Measurements from ENCODE around the gene NAALADL1. TPM values are rescaled to one million over a fixed set of nuclear protein-coding genes. Genes with fewer than 3 reads are reported as not detected.

NAALADL1 gene
- total RNA-seq, 1 experiment from 2014 or later: not detected

- intact Hi-C loops (cut with micrococcal nuclease; ENCODE audit: unreplicated experiment): no loop called here
These were observed 31.3 kb upstream of the NAALADL1 start for GRCh38 chr11:65089621-65090020.

GRCh38 chr11:65087827-65088226 is 29.5 kb upstream of the NAALADL1 start:
- Histone ChIP-seq H3K4me3 (ENCODE audit: low read depth, low read length, poor library complexity, severe bottlenecking) (no peak overlapping the region), H3K36me3 (ENCODE audit: insufficient read depth, low read length, poor library complexity, severe bottlenecking) (peaks cover 11% of the 10 kb centered on the region), H3K9me3 (ENCODE audit: low read depth, low read length, poor library complexity, severe bottlenecking) (no peaks in the 10 kb centered on the region), H3K27ac (ENCODE audit: low read depth, low read length, poor library complexity, severe bottlenecking) (no peak overlapping the region), H3K27me3 (replicated peaks; ENCODE audit: insufficient read depth, low read depth, low read length, poor library complexity) (no peaks in the 10 kb centered on the region), H3K4me1 (ENCODE audit: insufficient read depth, low read length, poor library complexity, severe bottlenecking) (peaks cover 3% of the 10 kb centered on the region)
- no peak for DNase-seq (ENCODE audit: low spot score)
- intact Hi-C loops (cut with micrococcal nuclease; ENCODE audit: unreplicated experiment): no loop called here
- ChIA-PET CTCF (no interaction called here), POLR2A (ENCODE audit: low non-redundant PET) (no interaction called here)
- no TSS peak for BruUV-seq (replicated peaks)
- no peak for TF ChIP-seq EZH2 (IDR thresholded peaks at IDR 0.05; ENCODE audit: borderline replicate concordance, low read depth, low read length, poor library complexity, severe bottlenecking)
- TF ChIP-seq CTCF (conservative IDR thresholded peaks at IDR 0.05; ENCODE audit: low read depth, low read length): no peak

More at GRCh38 chr11:65089621-65090020, 31.3 kb upstream of the NAALADL1 start:
- Histone ChIP-seq H3K9me3 (ENCODE audit: low read depth, low read length, poor library complexity, severe bottlenecking) (no peaks in the 10 kb centered on the region), H3K27me3 (replicated peaks; ENCODE audit: insufficient read depth, low read depth, low read length, poor library complexity) (no peaks in the 10 kb centered on the region), H3K27ac (ENCODE audit: low read depth, low read length, poor library complexity, severe bottlenecking) (no peak overlapping the region), H3K4me3 (ENCODE audit: low read depth, low read length, poor library complexity, severe bottlenecking) (no peak overlapping the region), H3K4me1 (ENCODE audit: insufficient read depth, low read length, poor library complexity, severe bottlenecking) (no peaks in the 10 kb centered on the region), H3K36me3 (ENCODE audit: insufficient read depth, low read length, poor library complexity, severe bottlenecking) (peaks cover 7% of the 10 kb centered on the region)
- ChIA-PET POLR2A (ENCODE audit: low non-redundant PET) (no interaction called here), CTCF (no interaction called here)
- TF ChIP-seq CTCF (conservative IDR thresholded peaks at IDR 0.05; ENCODE audit: low read depth, low read length) (no peak), EZH2 (IDR thresholded peaks at IDR 0.05; ENCODE audit: borderline replicate concordance, low read depth, low read length, poor library complexity, severe bottlenecking) (no peak)
- no TSS peak for BruUV-seq (replicated peaks)
- DNase-seq (ENCODE audit: low spot score): no peak

- no peak for TF ChIP-seq CTCF (conservative IDR thresholded peaks at IDR 0.05; ENCODE audit: low read depth, low read length)
- TF ChIP-seq EZH2 (IDR thresholded peaks at IDR 0.05; ENCODE audit: borderline replicate concordance, low read depth, low read length, poor library complexity, severe bottlenecking): no peak
- no peak overlapping the region for H3K4me3 ChIP-seq (ENCODE audit: low read depth, low read length, poor library complexity, severe bottlenecking)
- ChIA-PET CTCF (no interaction called here), POLR2A (ENCODE audit: low non-redundant PET) (no interaction called here)
- H3K36me3 ChIP-seq (ENCODE audit: insufficient read depth, low read length, poor library complexity, severe bottlenecking): peaks cover 14% of the 10 kb centered on the region
- no peaks in the 10 kb centered on the region for H3K9me3 ChIP-seq (ENCODE audit: low read depth, low read length, poor library complexity, severe bottlenecking)
- H3K4me1 ChIP-seq (ENCODE audit: insufficient read depth, low read length, poor library complexity, severe bottlenecking): peaks cover 9% of the 10 kb centered on the region
- H3K27me3 ChIP-seq (replicated peaks; ENCODE audit: insufficient read depth, low read depth, low read length, poor library complexity): no peaks in the 10 kb centered on the region
- DNase-seq (ENCODE audit: low spot score): no peak
- no TSS peak for BruUV-seq (replicated peaks)
- H3K27ac ChIP-seq (ENCODE audit: low read depth, low read length, poor library complexity, severe bottlenecking): no peak overlapping the region
- intact Hi-C loops (cut with micrococcal nuclease; ENCODE audit: unreplicated experiment): no loop called here
These were observed 28.9 kb upstream of the NAALADL1 start for GRCh38 chr11:65087216-65087615.
